WTC11 (cell line): ENCODE measurements around the gene OLFM1.

Source experiments
- CBFB ChIP-seq: sonication (generic); formaldehyde crosslinking; IDR thresholded peaks from 2 replicates; pipeline ENCODE4 v1.8.1; 2022; ENCODE audit warnings: mild to moderate bottlenecking, low read depth, missing genetic modification reagents
- FOXP1 ChIP-seq: sonication (generic); formaldehyde crosslinking; IDR thresholded peaks from 2 replicates; pipeline ENCODE4 v1.8.0; 2022; ENCODE audit warnings: missing genetic modification reagents, mild to moderate bottlenecking, moderate library complexity, borderline replicate concordance
- IRF2 ChIP-seq: sonication (generic); formaldehyde crosslinking; IDR thresholded peaks from 2 replicates; pipeline ENCODE4 v1.8.0; 2022; ENCODE audit warnings: low read depth, missing genetic modification reagents, borderline replicate concordance
- TF ChIP-seq, protein P1 (sequence below): sonication (generic); formaldehyde crosslinking; IDR thresholded peaks from 2 replicates; pipeline ENCODE4 v1.8.0; 2022; ENCODE audit warnings: mild to moderate bottlenecking, missing genetic modification reagents
- TF ChIP-seq, protein P2 (sequence below): sonication (generic); formaldehyde crosslinking; conservative IDR thresholded peaks from 2 replicates; pipeline ENCODE4 v1.8.1; 2022; ENCODE audit warnings: mild to moderate bottlenecking, missing genetic modification reagents
- TF ChIP-seq, protein P3 (sequence below): fragments of 200-600 bp; IDR thresholded peaks from 2 replicates; pipeline ENCODE4 v1.8.0; 2022; ENCODE audit warnings: antibody characterized with exemption
- TF ChIP-seq, protein P4 (sequence below): sonication (generic); formaldehyde crosslinking; IDR thresholded peaks from 2 replicates; pipeline ENCODE4 v1.8.0; 2023; ENCODE audit warnings: missing genetic modification reagents

DNA sequence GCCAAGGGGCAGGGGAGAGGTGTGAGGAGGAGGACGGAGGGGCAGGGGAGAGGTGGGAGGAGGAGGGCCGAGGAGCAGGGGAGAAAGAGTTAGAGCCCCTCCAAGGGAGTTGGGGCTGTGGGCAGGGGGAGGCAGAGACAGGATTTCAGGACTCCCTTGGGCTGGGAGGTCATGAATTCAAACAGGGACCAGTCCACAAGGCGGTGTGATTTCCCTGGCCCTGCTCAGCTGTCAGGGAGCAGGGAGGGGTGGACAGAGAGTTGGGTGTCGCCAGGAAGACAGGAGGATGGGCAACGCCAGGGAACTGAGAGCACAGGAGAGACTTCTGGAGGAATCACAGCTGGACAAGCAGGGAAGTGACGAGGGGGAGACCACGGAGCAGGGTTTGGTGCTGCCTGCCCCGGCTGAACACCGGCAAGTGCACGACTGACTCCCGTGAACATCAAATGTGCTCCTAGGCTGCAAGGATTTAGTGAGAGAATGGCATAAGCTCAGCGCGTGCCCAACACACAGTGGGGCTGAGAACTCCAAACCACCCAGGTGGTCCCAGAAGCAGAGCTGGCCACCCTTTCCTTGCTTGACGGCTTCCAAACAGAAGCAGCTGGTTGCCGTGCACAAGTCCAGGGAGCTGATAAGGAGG lies 17.8 kb upstream of the OLFM1 start:
- no peak for TF ChIP-seq CBFB (CRISPR knock-in tag)
- TF ChIP-seq IRF2 (CRISPR knock-in tag) = no peak
- TF ChIP-seq, protein P1, sequence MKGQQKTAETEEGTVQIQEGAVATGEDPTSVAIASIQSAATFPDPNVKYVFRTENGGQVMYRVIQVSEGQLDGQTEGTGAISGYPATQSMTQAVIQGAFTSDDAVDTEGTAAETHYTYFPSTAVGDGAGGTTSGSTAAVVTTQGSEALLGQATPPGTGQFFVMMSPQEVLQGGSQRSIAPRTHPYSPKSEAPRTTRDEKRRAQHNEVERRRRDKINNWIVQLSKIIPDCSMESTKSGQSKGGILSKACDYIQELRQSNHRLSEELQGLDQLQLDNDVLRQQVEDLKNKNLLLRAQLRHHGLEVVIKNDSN (CRISPR knock-in tag) = no peak
- TF ChIP-seq, protein P2, sequence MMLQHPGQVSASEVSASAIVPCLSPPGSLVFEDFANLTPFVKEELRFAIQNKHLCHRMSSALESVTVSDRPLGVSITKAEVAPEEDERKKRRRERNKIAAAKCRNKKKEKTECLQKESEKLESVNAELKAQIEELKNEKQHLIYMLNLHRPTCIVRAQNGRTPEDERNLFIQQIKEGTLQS = no peak
- TF ChIP-seq, protein P3, sequence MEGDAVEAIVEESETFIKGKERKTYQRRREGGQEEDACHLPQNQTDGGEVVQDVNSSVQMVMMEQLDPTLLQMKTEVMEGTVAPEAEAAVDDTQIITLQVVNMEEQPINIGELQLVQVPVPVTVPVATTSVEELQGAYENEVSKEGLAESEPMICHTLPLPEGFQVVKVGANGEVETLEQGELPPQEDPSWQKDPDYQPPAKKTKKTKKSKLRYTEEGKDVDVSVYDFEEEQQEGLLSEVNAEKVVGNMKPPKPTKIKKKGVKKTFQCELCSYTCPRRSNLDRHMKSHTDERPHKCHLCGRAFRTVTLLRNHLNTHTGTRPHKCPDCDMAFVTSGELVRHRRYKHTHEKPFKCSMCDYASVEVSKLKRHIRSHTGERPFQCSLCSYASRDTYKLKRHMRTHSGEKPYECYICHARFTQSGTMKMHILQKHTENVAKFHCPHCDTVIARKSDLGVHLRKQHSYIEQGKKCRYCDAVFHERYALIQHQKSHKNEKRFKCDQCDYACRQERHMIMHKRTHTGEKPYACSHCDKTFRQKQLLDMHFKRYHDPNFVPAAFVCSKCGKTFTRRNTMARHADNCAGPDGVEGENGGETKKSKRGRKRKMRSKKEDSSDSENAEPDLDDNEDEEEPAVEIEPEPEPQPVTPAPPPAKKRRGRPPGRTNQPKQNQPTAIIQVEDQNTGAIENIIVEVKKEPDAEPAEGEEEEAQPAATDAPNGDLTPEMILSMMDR = no peak
- TF ChIP-seq FOXP1 (CRISPR knock-in tag) = no peak
- TF ChIP-seq, protein P4, sequence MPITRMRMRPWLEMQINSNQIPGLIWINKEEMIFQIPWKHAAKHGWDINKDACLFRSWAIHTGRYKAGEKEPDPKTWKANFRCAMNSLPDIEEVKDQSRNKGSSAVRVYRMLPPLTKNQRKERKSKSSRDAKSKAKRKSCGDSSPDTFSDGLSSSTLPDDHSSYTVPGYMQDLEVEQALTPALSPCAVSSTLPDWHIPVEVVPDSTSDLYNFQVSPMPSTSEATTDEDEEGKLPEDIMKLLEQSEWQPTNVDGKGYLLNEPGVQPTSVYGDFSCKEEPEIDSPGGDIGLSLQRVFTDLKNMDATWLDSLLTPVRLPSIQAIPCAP = no peak
